Left lung (tissue), 10 donors: ENCODE data around the gene OPALIN. TPM values are rescaled to one million over a fixed set of nuclear protein-coding genes. Genes with fewer than 3 reads are reported as not detected.

Experiments used
- ATAC-seq: fragments of 200-7000 bp; cut with Tn5 transposase; one replicate; pipeline ENCODE4 v1.9.1; 2020; ENCODE audit warnings: moderate library complexity
- DNase-seq, 4 donors: peaks; one replicate each; pipeline ENCODE4 v3.0.0-alpha.2; 2013 to 2020
- H3K27ac ChIP-seq, 2 donors: fragments of 200-600 bp; sonication (generic) in 1 of 2; one replicate each; pipeline versions ENCODE4 v1.5.0 to v1.8.0; 2020 to 2021
- H3K27me3 ChIP-seq, 2 donors: fragments of 200-600 bp; sonication (generic) in 1 of 2; one replicate each; pipeline versions ENCODE4 v1.5.0 to v1.8.0; 2020 to 2021
- H3K36me3 ChIP-seq, 2 donors: fragments of 200-600 bp; sonication (generic) in 1 of 2; one replicate each; pipeline versions ENCODE4 v1.5.0 to v1.8.0; 2020 to 2021
- H3K4me1 ChIP-seq, 2 donors: fragments of 200-600 bp; one replicate each; pipeline ENCODE4 v1.8.0; 2021
- H3K4me3 ChIP-seq, 2 donors: fragments of 200-600 bp; sonication (generic) in 1 of 2; one replicate each; pipeline versions ENCODE4 v1.5.0 to v1.8.0; 2020 to 2021; ENCODE audit warnings: mild to moderate bottlenecking in 1 of 2
- H3K9me3 ChIP-seq, 2 donors: fragments of 200-600 bp; sonication (generic) in 1 of 2; one replicate each; pipeline versions ENCODE4 v1.5.0 to v1.8.0; 2020 to 2021
- CTCF ChIP-seq, 2 donors: fragments of 200-600 bp; sonication (generic) in 1 of 2; IDR thresholded peaks; one replicate each; pipeline versions ENCODE4 v1.5.0 to v1.8.0; 2021; ENCODE audit warnings: antibody characterized with exemption in 2 of 2
- intact Hi-C, 2 donors: fragments of 100-400 bp; cut with DNase I; formaldehyde crosslinking; loops; one replicate each; pipeline versions ENCODE4 v1.11.2 to v1.14.2; 2022
- polyA plus RNA-seq, 6 donors: library from polyadenylated mRNA; unstranded; fragments of 120-200 nt; gene quantifications; one replicate each; pipeline ENCODE4 v1.2.1, GENCODE V29; 2013; ENCODE audit not compliant: insufficient read length in 6 of 6
- total RNA-seq, 2 donors: library from RNA; stranded (reverse); fragmentation: NEBNext Ultra II Directional; extraction: Animal tissue kit (Norgen Biotek cat#: 25700); gene quantifications; one replicate each; pipeline ENCODE4 v1.2.1, GENCODE V29; 2021
- donor health status: DM: no; HTN: yes; CAD: no.
- donor health status: DM: no; HTN: no; CAD: no.

The OPALIN gene
- total and polyA plus RNA-seq, 8 donors, result not detected

DNA sequence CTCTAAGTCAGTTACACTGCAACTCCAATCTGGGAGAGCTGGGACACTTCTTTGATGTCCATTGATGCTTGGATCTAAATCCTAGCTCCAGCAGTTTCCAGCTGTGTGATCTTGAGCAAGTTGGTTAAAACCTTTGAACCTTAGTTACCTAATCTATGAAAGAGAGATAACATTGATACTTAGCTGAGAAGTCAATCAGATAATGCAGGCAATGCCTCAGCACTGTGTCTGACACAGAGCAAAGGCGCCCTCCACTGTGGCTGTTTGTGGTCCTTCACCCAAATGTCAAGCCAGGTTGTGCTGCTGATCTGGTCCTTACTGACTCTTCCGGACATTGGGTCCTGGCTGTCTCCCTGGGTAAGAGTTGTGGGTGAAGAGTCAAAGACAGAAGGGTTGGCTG, 34.4 kb downstream of the OPALIN start:
- no peak overlapping the region for H3K27ac ChIP-seq
- no peaks in the 10 kb centered on the region for H3K9me3 ChIP-seq
- intact Hi-C loops, result no loop called here
- TF ChIP-seq CTCF (IDR thresholded peaks at IDR 0.05), result no peak
- ATAC-seq (no peak), DNase-seq (no peak)
- H3K4me1 ChIP-seq, result no peaks in the 10 kb centered on the region
- H3K36me3 ChIP-seq, result no peaks in the 10 kb centered on the region
- H3K27me3 ChIP-seq, result no peaks in the 10 kb centered on the region
- H3K4me3 ChIP-seq, result no peak overlapping the region

GRCh38 chr10:96322275-96322674, 36.5 kb downstream of the OPALIN start:
- no peaks in the 10 kb centered on the region for H3K27me3 ChIP-seq
- no peak for ATAC-seq
- intact Hi-C loops, result no loop called here
- H3K4me1 ChIP-seq, result no peaks in the 10 kb centered on the region
- TF ChIP-seq CTCF (IDR thresholded peaks at IDR 0.05), result no peak
- H3K4me3 ChIP-seq, result no peak overlapping the region
- no peak overlapping the region for H3K27ac ChIP-seq
- no peak for DNase-seq
- H3K9me3 ChIP-seq, result no peaks in the 10 kb centered on the region
- H3K36me3 ChIP-seq, result no peaks in the 10 kb centered on the region

- intact Hi-C loops, result no loop called here
- H3K27me3 ChIP-seq, result no peaks in the 10 kb centered on the region
- no peaks in the 10 kb centered on the region for H3K9me3 ChIP-seq
- no peak for TF ChIP-seq CTCF (IDR thresholded peaks at IDR 0.05)
- no peaks in the 10 kb centered on the region for H3K4me1 ChIP-seq
- no peak overlapping the region for H3K4me3 ChIP-seq
- H3K36me3 ChIP-seq, result no peaks in the 10 kb centered on the region
- DNase-seq (no peak), ATAC-seq (no peak)
- no peak overlapping the region for H3K27ac ChIP-seq
These were observed 37.0 kb downstream of the OPALIN start for GRCh38 chr10:96321822-96322221.

DNA sequence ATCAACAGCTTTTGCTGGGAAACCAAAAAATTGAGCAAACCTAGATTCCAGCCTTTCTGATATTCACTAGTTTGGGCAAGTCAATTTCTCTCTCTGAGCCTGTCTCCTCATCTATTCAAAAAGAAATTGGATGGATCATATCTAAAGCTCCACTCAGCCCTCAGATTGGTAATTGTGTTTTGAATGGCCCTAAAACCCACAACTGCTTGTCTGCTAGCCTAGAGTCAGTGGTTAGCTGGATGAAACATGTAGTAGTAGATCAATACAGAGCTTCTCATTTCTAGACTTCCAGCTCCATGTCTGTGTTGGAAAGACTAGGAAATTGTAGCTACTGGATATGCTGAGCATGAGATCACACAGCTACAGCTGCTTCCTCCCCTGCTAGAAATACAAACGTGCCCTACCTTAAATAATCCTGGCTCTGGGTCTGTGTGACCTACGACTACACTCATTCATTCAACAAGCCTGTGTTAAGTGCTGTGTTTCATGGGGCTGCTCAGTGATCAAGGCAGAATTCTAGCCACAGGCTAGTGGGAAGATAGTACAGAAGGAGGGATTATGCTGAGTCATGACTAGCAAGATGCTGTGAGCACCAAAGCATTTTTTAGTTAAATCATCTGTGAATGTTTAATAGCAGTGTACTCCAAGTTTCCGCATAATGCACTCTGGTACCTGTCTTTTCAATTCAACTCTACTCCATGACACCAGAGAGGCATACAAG, 38.9 kb downstream of the OPALIN start:
- no peak for DNase-seq
- no peak overlapping the region for H3K27ac ChIP-seq
- no peaks in the 10 kb centered on the region for H3K4me1 ChIP-seq
- no peak overlapping the region for H3K4me3 ChIP-seq
- intact Hi-C loops, result no loop called here
- no peak for ATAC-seq
- peaks cover 0 to 3% of the 10 kb centered on the region in 2 donors for H3K27me3 ChIP-seq
- no peaks in the 10 kb centered on the region for H3K9me3 ChIP-seq
- TF ChIP-seq CTCF (IDR thresholded peaks at IDR 0.05), result no peak
- no peaks in the 10 kb centered on the region for H3K36me3 ChIP-seq

GRCh38 chr10:96317067-96317833, 41.6 kb downstream of the OPALIN start:
- Histone ChIP-seq H3K36me3 (no peaks in the 10 kb centered on the region), H3K4me1 (no peaks in the 10 kb centered on the region), H3K27me3 (peaks cover 0 to 5% of the 10 kb centered on the region in 2 donors), H3K27ac (no peak overlapping the region), H3K4me3 (no peak overlapping the region), H3K9me3 (no peaks in the 10 kb centered on the region)
- intact Hi-C loops, result no loop called here
- TF ChIP-seq CTCF (IDR thresholded peaks at IDR 0.05), result no peak
- no peak for ATAC-seq
- DNase-seq, result no peak
